ENCODE data around the gene MAP3K5. TPM values are rescaled to one million over a fixed set of nuclear protein-coding genes. Genes with fewer than 3 reads are reported as not detected.

MAP3K5 gene
- total RNA-seq, 4 donors from 2014 or later, result 20.8 to 31.7 (median 23.4) TPM

GRCh38 chr6:136728976-136729515, 63.2 kb downstream of the MAP3K5 start:
- H3K27ac ChIP-seq, result peak overlapping the region in 1 of 4 donors; percentile 20
- H3K4me1 ChIP-seq, result peaks cover 0 to 10% (median 6%) of the 10 kb centered on the region in 3 donors
- no peaks in the 10 kb centered on the region for H3K27me3 ChIP-seq
- TF ChIP-seq POLR2AphosphoS5 (IDR thresholded peaks at IDR 0.05) (no peak), EP300 (IDR thresholded peaks at IDR 0.05) (no peak)
- no peak for ATAC-seq
- no peaks in the 10 kb centered on the region for H3K9me3 ChIP-seq
- no peak overlapping the region for H3K4me3 ChIP-seq
- 91 to 94% methylated on average over 3 to 4 of the region's 4 CpGs for WGBS, 2 donors (ENCODE audit: low coverage in 1 of 2)
- H3K36me3 ChIP-seq, result no peaks in the 10 kb centered on the region

- 67 to 72% methylated on average over 2 of the region's 2 CpGs for WGBS, 2 donors (ENCODE audit: low coverage in 1 of 2)
- ATAC-seq, result peak; percentile 85
Measured at GRCh38 chr6:136728033-136728939, 64.0 kb downstream of the MAP3K5 start.

GRCh38 chr6:136726837-136727557, 65.3 kb downstream of the MAP3K5 start:
- 33 to 76% methylated on average over 1 to 3 of the region's 3 CpGs for WGBS, 2 donors (ENCODE audit: low coverage in 1 of 2)
- no peak overlapping the region for H3K4me3 ChIP-seq
- no peaks in the 10 kb centered on the region for H3K36me3 ChIP-seq
- H3K4me1 ChIP-seq, result peaks cover 0 to 10% (median 6%) of the 10 kb centered on the region in 3 donors
- H3K27me3 ChIP-seq, result no peaks in the 10 kb centered on the region
- TF ChIP-seq POLR2A (IDR thresholded peaks at IDR 0.05) (no peak), POLR2AphosphoS5 (IDR thresholded peaks at IDR 0.05) (no peak), CTCF (IDR thresholded peaks at IDR 0.05) (no peak), EP300 (IDR thresholded peaks at IDR 0.05) (no peak)
- no peak for ATAC-seq
- H3K9me3 ChIP-seq, result no peaks in the 10 kb centered on the region
- no peak overlapping the region for H3K27ac ChIP-seq

More at GRCh38 chr6:136728033-136728939, 64.0 kb downstream of the MAP3K5 start:
- Histone ChIP-seq H3K9me3 (no peaks in the 10 kb centered on the region), H3K36me3 (no peaks in the 10 kb centered on the region), H3K27ac (peak overlapping the region in 2 of 4 donors; percentile 20 to 26), H3K4me3 (no peak overlapping the region), H3K4me1 (peaks cover 0 to 10% (median 6%) of the 10 kb centered on the region in 3 donors), H3K27me3 (no peaks in the 10 kb centered on the region)
- TF ChIP-seq POLR2AphosphoS5 (IDR thresholded peaks at IDR 0.05) (peak; percentile 50), POLR2A (IDR thresholded peaks at IDR 0.05) (no peak)

GRCh38 chr6:136725124-136725523, 67.2 kb downstream of the MAP3K5 start:
- Histone ChIP-seq H3K4me1 (peaks cover 0 to 10% (median 6%) of the 10 kb centered on the region in 3 donors), H3K4me3 (no peak overlapping the region), H3K9me3 (no peaks in the 10 kb centered on the region), H3K27me3 (no peaks in the 10 kb centered on the region), H3K27ac (no peak overlapping the region), H3K36me3 (no peaks in the 10 kb centered on the region)
- ATAC-seq, result no peak
- 94 to 100% methylated on average over 4 of the region's 4 CpGs for WGBS, 2 donors (ENCODE audit: low coverage in 1 of 2)
- TF ChIP-seq POLR2AphosphoS5 (IDR thresholded peaks at IDR 0.05) (no peak), POLR2A (IDR thresholded peaks at IDR 0.05) (no peak), EP300 (IDR thresholded peaks at IDR 0.05) (no peak), CTCF (IDR thresholded peaks at IDR 0.05) (no peak)

DNA sequence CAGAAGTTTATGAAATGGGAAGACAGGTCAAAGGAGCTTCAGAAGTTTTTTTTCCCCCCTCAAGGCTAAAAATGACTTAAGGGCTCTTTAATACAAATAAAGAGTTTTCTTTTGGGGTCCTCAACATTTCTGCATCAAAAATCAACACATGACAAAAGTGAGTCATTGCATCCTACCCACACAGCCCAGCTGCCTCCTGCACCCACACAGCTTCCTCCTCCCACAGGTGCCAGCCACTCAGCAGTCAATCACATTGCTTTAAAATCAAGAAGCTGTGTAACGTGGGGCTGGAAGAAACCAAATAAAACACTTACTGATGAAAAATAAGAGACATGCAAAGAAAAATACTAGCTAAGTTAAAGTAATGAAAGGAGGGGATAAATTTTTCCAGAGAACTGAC, 68.5 kb downstream of the MAP3K5 start:
- WGBS, 2 donors (ENCODE audit: low coverage in 1 of 2), result 15% methylated on average over 1 of the region's 1 CpG; no CpG with 5 or more reads in 1 of the 2 donors
- no peaks in the 10 kb centered on the region for H3K36me3 ChIP-seq
- no peaks in the 10 kb centered on the region for H3K27me3 ChIP-seq
- no peak overlapping the region for H3K27ac ChIP-seq
- no peak for ATAC-seq
- TF ChIP-seq CTCF (IDR thresholded peaks at IDR 0.05) (no peak), EP300 (IDR thresholded peaks at IDR 0.05) (no peak), POLR2AphosphoS5 (IDR thresholded peaks at IDR 0.05) (no peak), POLR2A (IDR thresholded peaks at IDR 0.05) (no peak)
- H3K9me3 ChIP-seq, result no peaks in the 10 kb centered on the region
- H3K4me3 ChIP-seq, result no peak overlapping the region
- peaks cover 0 to 12% (median under 1%) of the 10 kb centered on the region in 3 donors for H3K4me1 ChIP-seq

Data from gastroesophageal sphincter (tissue), 4 donors.